NOMO-1 (cell line): ENCODE measurements around the gene PARP9.

Source experiments
- DNase-seq, 2 experiments: peaks; one replicate each; lab custom pipeline; 2025; ENCODE audit not compliant: unreplicated experiment in 2 of 2; lab: John Stamatoyannopoulos, UW

Gene PARP9

DNA sequence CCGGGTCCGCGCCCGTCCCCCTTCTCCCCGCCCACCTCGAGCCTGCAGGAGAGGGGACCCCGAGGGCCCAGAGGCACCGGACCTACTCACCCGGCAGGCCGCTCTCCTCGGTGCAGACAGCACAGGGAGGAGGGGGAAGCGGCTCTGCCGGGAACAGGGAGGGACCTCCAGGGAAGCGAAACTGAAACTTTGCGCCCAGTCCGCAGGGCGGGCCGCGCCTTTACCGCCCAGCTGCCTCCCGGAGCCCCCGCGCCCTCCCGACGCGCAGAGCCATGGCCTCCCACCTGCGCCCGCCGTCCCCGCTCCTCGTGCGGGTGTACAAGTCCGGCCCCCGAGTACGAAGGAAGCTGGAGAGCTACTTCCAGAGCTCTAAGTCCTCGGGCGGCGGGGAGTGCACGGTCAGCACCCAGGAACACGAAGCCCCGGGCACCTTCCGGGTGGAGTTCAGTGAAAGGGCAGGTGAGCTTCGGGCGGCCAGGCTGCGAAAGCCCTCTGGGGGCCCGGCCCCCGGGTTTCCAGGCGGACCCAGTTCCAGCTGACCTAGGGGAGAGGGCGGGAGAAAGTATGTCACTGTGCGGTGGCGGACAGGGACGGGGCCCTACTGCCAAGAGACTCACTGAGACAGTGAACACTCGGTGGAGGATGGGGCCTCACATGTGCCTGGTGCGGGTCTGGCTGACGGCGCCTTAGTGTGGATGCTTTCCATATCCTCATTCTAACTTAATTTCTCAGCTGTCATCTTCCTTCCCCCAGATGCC is at the start of gene PARP9, which contains the start of gene DTX3L:
TSS of gene PARP9 (minus strand) at position 146 of the 758 bp plus-strand sequence. CDS start 4,680 bp downstream, outside the sequence.
TSS of gene DTX3L (plus strand) at position 184 of the 758 bp plus-strand sequence. CDS start at position 273, 89 bp downstream.
- DNase-seq: peak; percentile 79 to 82

- no peak for DNase-seq
These were observed 48.6 kb upstream of the PARP9 start for GRCh38 chr3:122612696-122613095.

DNA sequence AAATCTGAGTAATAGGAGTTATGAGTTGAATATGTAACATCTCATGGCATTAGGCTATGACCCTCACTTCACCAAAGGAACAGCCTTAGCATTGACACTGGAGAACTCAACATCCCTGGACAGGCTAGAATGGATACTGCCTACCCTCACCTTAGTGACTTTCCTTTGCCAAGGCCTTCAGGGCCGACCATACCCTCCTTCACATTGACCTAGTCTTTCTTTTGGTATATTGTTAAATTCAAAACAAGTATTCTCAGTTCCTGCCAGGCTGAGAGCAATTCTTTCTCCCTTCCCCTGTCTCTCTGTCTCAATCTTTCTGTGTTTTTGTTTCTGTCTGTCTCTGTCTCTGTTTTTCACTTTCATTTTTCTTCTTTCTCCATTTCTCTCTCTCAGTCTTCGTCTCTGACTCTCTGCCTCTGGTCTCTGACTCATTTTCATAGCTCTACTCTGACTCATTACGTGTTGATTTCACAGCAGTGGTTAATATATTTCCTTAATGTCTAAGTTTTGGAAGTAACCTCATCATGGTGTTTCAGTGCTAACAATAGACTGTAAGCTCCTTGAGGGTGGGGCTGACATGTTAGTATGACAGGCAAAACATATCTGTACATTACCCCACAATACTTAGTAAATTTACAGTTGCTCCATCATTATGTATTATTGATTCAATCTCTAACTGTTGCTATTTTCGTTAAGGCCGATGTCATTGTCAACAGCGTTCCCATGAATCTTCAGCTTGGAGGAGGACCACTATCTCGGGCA is 45.9 kb upstream of the PARP9 start:
- DNase-seq: peak in 1 of 2 experiments; percentile 65

DNA sequence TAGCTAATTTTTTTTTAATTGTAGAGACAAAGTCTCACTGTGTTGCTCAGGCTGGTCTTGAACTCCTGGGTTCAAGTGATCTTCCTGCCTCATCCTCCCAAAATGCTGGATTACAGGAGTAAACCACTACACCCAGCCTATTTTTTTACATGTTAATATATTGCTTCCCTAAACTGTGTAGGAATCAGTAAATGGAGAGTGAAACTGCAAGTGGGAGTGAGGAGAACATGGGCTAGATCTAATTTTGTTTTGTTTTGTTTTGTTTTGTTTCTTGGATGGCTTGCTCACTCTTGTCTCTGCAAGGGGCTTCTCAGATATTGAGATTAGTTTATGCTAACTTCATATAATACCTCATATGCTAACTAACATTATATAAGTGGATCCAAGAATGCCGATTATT is 44.8 kb upstream of the PARP9 start:
- DNase-seq: no peak

GRCh38 chr3:122606330-122606729 is 42.2 kb upstream of the PARP9 start:
- no peak for DNase-seq

DNA sequence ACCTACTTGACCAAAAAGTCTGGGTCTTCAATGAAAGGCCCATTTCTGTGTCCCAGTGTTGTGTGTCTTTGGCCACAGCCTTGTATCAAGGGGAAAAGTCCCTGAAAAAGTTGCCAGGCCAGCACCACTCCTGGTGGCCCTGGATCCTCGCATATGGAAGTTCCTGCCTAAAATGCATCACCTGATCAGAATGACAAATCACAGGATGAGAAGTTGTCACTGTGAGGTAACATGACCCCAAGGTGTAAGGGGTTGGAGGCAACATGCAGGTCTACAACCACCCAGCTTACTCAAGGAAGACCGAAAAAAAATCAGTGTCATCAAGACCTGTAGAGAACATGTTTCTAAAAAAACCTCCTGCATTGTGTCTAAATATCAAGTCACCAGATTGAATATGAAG is 39.0 kb upstream of the PARP9 start:
- DNase-seq: no peak

- DNase-seq: no peak
These were observed 38.1 kb upstream of the PARP9 start for GRCh38 chr3:122602011-122602710.

- DNase-seq: no peak
These were observed 34.5 kb upstream of the PARP9 start for GRCh38 chr3:122598556-122598955.

GRCh38 chr3:122598151-122598550 is 34.1 kb upstream of the PARP9 start:
- DNase-seq: no peak

DNA sequence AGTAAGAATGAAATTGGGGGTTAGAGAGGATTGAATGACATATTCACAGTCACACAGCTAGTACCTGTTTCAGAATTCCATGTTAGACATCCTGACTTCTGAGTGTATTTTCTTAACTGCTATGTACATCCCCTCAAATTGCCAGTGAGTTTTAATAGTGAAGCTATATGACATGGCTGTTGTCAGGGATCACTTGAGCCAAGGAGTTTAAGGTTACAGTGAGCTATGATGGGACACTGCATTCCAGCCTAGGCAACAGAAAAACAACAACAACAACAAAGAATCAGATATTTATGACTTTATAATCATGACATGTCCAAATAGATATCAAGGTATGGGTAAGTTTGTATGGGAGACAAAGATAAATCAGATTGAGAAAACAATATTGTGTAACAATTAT is 29.9 kb upstream of the PARP9 start:
- DNase-seq: no peak

- no peak for DNase-seq
These were observed 26.5 kb upstream of the PARP9 start for GRCh38 chr3:122590610-122591009.

- DNase-seq: peak; percentile 31 to 84
These were observed 25.2 kb upstream of the PARP9 start for GRCh38 chr3:122589297-122589696.

- DNase-seq: no peak
These were observed 23.5 kb upstream of the PARP9 start for GRCh38 chr3:122587572-122587971.

GRCh38 chr3:122586773-122587485 is 22.8 kb upstream of the PARP9 start:
- no peak for DNase-seq

- DNase-seq: no peak
These were observed 22.0 kb upstream of the PARP9 start for GRCh38 chr3:122586098-122586497.

- DNase-seq: no peak
These were observed 18.3 kb upstream of the PARP9 start for GRCh38 chr3:122582390-122582789.

DNA sequence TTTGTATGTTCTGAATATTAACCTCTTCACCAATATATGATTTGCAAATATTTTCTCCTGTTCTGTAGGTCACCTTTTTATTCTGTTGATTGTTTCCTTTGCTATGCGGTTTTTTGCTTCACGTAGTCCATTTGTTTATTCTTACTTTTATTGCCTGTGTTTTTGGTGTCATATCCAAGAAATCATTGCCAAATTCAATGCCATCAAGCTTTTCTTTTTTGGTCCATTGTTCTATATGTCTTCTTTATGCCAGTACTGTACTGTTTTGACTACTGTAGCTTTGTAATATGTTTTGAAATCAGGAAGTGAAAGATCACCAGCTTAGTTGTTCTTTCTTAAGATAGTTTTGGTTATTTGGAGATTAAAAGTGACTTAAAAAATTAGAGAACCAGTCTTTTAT is 17.5 kb upstream of the PARP9 start:
- no peak for DNase-seq

- no peak for DNase-seq
These were observed 16.4 kb upstream of the PARP9 start for GRCh38 chr3:122580470-122580869.

- DNase-seq: no peak
These were observed 14.1 kb upstream of the PARP9 start for GRCh38 chr3:122578069-122578740.

GRCh38 chr3:122577409-122578031 is 13.4 kb upstream of the PARP9 start, which contains the start of gene PARP15:
Gene PARP15 (plus strand): TSS chr3:122577650. CDS start chr3:122577668, 18 bp downstream.
- DNase-seq: peak; percentile 25 to 26
